Stimulated activated effector memory CD8-positive, alpha-beta T cell treated with anti-CD3 and anti-CD28 coated beads, Interleukin-12 subunit alpha, Interleukin-12 subunit beta, amount 100 ng/mL, for 72 hours (primary cell): ENCODE data around the gene SLC28A1.
"Not testable (repeated sequence)": the region's sequence is repeated elsewhere in the genome, so short reads cannot be mapped to it uniquely, and the experiment has no call there.

ENCODE experiments used
- ATAC-seq: fragments of 150-1000 bp; cut with Tn5 transposase; 2 replicates; pipeline ENCODE4 v1.10.0; 2021
- DNase-seq, 2 donors: peaks; one replicate each; pipeline ENCODE4 v3.0.0; 2021 to 2022; ENCODE audit warnings: low spot score in 2 of 2
- H3K27ac Mint-ChIP-seq: one replicate; pipeline ENCODE4 v1.8.0; 2022; ENCODE audit warnings: mild to moderate bottlenecking, mixed read lengths
- H3K36me3 Mint-ChIP-seq: one replicate; pipeline ENCODE4 v1.8.0; 2022; ENCODE audit warnings: mild to moderate bottlenecking, mixed read lengths
- H3K4me1 Mint-ChIP-seq: one replicate; pipeline ENCODE4 v1.8.0; 2022; ENCODE audit warnings: mixed read lengths
- H3K4me3 Mint-ChIP-seq: one replicate; pipeline ENCODE4 v1.8.0; 2022; ENCODE audit warnings: mild to moderate bottlenecking, mixed read lengths
- H3K9me3 Mint-ChIP-seq: one replicate; pipeline ENCODE4 v1.8.0; 2022; ENCODE audit warnings: mixed read lengths

Gene SLC28A1

GRCh38 chr15:84973492-84974460 is 89.3 kb downstream of the SLC28A1 start:
- no peaks in the 10 kb centered on the region for H3K36me3 Mint-ChIP-seq
- H3K9me3 Mint-ChIP-seq = no peaks in the 10 kb centered on the region
- H3K4me1 Mint-ChIP-seq = no peaks in the 10 kb centered on the region
- DNase-seq (no peak), ATAC-seq (no peak)
- no peak overlapping the region for H3K4me3 Mint-ChIP-seq
- no peak overlapping the region for H3K27ac Mint-ChIP-seq

GRCh38 chr15:84975871-84976351 is 91.4 kb downstream of the SLC28A1 start:
- H3K9me3 Mint-ChIP-seq = no peaks in the 10 kb centered on the region
- ATAC-seq (no peak), DNase-seq (no peak)
- H3K4me3 Mint-ChIP-seq = no peak overlapping the region
- no peak overlapping the region for H3K27ac Mint-ChIP-seq
- H3K4me1 Mint-ChIP-seq = peaks cover 7% of the 10 kb centered on the region
- H3K36me3 Mint-ChIP-seq = peaks cover 6% of the 10 kb centered on the region

DNA sequence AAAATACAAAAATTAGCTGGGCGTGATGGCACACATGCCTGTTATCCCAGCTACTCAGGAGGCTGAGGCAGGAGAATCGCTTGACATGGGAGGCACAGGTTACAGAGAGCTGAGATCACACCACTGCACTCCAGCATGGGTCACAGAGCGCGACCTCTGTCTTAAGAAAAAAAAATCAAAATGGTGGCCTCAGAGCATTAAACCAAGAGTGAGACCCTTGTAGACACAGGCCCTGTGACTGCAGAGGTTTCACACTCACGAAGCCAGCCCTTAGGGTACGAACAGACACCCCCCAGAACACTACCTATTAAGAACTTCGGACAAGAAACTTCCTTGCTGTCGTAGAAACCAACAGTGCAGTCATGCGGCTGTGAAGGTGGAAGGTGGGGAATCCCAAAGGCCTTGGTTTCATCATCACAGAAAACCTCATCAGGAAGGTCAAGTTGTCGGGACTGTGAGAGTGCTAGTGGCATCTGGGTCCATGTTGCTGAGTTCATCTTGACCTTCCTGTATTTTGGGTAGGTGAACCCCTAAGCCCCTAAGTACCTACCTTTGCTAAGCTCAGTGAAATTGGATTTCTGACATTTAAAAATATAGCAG is 92.4 kb downstream of the SLC28A1 start:
- DNase-seq (no peak), ATAC-seq (no peak)
- Mint-ChIP-seq H3K4me1 (peaks cover 7% of the 10 kb centered on the region), H3K27ac (no peak overlapping the region), H3K36me3 (peaks cover 6% of the 10 kb centered on the region), H3K9me3 (no peaks in the 10 kb centered on the region), H3K4me3 (no peak overlapping the region)

DNA sequence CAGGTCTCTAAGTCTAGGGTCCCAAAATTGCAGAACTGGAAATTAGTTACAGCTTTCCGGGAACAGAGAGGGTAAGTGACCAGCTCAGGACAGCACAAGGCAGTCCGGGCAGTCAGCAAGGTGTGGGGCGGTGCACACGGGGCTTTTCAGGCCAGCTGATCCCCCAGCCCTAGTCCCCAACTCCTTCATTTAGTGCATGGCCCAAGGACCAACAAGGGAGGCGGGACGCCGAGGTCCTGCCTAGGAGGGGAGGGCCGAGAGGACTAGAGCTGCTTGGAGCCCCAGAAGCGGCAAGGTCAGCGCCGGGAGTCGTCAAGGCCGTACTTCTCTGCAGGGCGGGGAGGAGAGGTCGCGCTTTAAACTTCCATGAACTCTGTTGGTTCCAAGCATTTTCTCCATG is 95.2 kb downstream of the SLC28A1 start:
- no peak for DNase-seq
- H3K4me3 Mint-ChIP-seq = peak overlapping the region; percentile 89
- peaks cover 6% of the 10 kb centered on the region for H3K36me3 Mint-ChIP-seq
- ATAC-seq = no peak
- H3K27ac Mint-ChIP-seq = no peak overlapping the region
- H3K9me3 Mint-ChIP-seq = no peaks in the 10 kb centered on the region
- peaks cover 15% of the 10 kb centered on the region for H3K4me1 Mint-ChIP-seq

DNA sequence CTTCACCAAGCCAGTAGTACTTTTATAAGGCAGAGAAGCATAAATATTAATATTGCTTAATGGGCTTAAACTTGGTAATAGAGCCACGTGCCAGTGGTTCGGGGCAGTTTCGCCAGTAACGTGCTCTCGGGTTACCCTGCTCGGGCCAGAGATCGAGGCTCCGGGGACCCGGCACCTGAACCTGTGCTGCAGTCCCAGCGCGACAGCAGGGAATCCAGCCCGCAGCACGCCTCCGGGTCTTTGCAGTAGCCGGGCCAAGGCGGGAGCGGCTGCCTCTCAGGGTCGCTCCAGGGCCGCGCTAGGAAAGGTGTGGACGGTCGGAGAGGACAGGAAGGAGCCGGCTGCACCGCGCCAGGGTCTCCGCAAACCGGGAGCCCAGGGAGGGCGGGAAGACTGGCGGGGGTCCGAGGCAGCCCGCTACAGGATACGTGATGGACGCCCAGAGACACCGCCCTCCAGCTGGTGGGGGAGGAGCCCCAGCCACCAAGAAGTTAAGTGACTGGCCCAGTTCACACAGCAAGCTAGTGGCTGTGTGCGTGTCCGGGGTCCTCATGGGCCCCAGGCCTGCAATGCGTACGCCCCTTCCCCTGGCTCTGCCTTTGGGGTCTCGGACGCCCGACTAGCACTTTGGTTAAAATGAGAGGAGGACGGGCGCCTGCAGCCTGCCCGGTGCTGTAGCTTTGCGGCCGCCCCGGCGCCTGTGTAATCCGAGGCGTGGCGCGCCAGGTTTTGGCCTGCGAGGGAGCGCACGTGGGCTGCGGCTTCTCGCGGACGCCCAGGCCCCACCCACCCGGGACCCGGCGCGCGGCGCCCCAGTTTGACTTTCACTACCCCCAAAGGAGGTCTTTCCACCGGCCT is 96.0 kb downstream of the SLC28A1 start:
- DNase-seq = peak; percentile 73 to 98
- H3K9me3 Mint-ChIP-seq = no peaks in the 10 kb centered on the region
- peak overlapping the region; percentile 91 for H3K27ac Mint-ChIP-seq
- H3K36me3 Mint-ChIP-seq = peaks cover 6% of the 10 kb centered on the region
- H3K4me1 Mint-ChIP-seq = peaks cover 18% of the 10 kb centered on the region
- H3K4me3 Mint-ChIP-seq = peak overlapping the region; percentile 89
- peak; percentile 84 for ATAC-seq

DNA sequence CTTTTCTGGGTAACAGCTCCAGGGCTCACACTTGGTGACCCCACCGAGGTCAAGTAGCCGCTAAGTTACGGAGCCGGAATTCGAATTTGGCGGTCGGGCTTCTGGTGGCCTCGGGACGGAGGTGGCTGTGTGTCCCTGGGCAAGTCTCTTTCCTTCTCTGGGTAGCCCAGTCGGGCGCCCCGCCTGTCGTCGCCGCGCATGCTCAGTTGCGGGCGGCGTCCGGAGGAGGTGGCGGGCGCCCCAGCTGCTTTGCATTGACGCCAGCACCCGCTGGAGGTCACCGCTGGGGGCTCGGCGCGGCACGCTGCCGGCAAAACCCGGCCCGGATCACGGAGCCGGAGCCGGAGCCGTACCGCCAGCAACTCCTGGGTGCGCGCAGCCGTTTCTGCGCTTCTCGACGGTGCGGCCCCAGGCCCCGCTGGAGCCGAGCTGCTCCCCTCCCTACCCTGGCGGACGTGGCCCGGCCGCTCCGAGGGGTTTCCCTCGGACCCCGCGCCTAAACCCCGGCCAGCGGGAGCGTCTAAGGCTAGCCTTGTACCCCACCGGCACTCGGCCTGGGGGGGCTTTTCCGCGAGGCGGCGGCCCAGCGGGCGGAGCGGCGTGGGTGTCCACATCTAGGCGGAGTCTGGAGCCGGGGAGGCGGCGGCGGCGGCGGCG is 96.7 kb downstream of the SLC28A1 start:
- no peaks in the 10 kb centered on the region for H3K9me3 Mint-ChIP-seq
- peak overlapping the region; percentile 89 for H3K4me3 Mint-ChIP-seq
- ATAC-seq (peak; percentile 88), DNase-seq (peak in 1 of 2 donors; percentile 97)
- H3K4me1 Mint-ChIP-seq = peaks cover 22% of the 10 kb centered on the region
- H3K36me3 Mint-ChIP-seq = peaks cover 6% of the 10 kb centered on the region
- peak overlapping the region; percentile 91 for H3K27ac Mint-ChIP-seq

- peaks cover 22% of the 10 kb centered on the region for H3K4me1 Mint-ChIP-seq
- peak within 1 kb of the TSS; percentile 89 for H3K4me3 Mint-ChIP-seq
- DNase-seq (no peak), ATAC-seq (peak; percentile 25)
- H3K36me3 Mint-ChIP-seq = peaks cover 6% of the 10 kb centered on the region
- peak within 1 kb of the TSS; percentile 91 for H3K27ac Mint-ChIP-seq
- no peaks in the 10 kb centered on the region for H3K9me3 Mint-ChIP-seq
Measured at GRCh38 chr15:84981711-84982300, 97.3 kb downstream of the SLC28A1 start, which contains the start of gene PDE8A. TSS of gene PDE8A (plus strand) at chr15:84981856. CDS start at chr15:84982163, 307 bp downstream.

DNA sequence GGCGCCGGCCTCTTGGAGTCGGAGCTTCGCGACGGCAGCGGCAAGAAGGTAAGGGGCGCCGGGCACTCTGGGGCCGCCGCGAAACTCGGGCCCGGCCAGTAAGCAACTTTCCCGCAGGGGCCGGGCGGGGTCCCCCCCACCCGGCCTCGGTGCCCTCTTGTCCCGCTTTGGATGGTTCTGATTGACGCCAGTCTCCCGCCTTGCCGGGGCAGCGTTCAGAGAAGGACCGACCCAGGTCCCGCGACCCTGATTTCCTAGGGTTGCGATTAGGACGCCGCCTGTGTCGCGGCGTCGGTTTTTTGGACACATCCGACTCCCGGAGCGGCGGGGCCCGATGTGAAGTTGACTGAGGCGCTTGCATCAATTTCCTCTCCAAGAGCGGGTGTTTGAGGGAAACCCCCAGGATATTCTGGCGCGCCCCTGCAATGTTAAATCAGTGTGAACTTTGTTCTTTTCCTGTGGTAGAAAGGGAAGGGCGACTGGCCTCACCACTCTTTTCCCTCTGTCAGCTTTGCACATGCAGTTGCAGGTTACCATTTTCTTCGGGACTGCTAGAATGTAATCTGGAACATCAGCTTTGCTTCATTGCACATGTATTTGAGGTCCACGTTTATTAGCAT is 97.9 kb downstream of the SLC28A1 start:
- Mint-ChIP-seq H3K36me3 (peaks cover 6% of the 10 kb centered on the region), H3K4me3 (peak overlapping the region; percentile 89), H3K9me3 (no peaks in the 10 kb centered on the region), H3K4me1 (peaks cover 22% of the 10 kb centered on the region), H3K27ac (peak overlapping the region; percentile 26)
- no peak for ATAC-seq
- peak; percentile 13 to 72 for DNase-seq

- peaks cover 27% of the 10 kb centered on the region for H3K4me1 Mint-ChIP-seq
- H3K4me3 Mint-ChIP-seq = peak overlapping the region; percentile 89
- DNase-seq (no peak), ATAC-seq (no peak)
- H3K9me3 Mint-ChIP-seq = no peaks in the 10 kb centered on the region
- peaks cover 6% of the 10 kb centered on the region for H3K36me3 Mint-ChIP-seq
- no peak overlapping the region for H3K27ac Mint-ChIP-seq
Measured at GRCh38 chr15:84983294-84983693, 98.8 kb downstream of the SLC28A1 start.

DNA sequence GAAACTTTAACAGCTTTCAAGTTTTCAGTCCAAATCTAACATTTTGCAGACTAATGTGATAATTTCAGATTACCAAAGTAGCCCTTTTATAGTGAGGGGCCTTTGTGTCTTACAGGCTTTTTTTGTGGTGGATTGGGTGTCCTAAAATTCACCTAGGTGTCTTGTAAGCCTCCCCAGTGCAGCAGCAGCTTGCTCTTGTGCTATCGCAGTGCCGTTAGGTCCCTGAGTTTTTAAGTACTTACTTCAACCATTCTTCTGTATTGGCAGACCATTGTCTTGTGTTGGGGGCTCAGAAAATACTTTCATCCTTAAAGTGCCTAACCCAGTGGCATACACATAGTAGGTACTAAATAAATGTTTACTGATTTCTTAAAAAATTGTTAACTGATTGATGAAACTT is 99.2 kb downstream of the SLC28A1 start:
- Mint-ChIP-seq H3K9me3 (no peaks in the 10 kb centered on the region), H3K27ac (no peak overlapping the region), H3K4me3 (peak overlapping the region; percentile 89), H3K36me3 (peaks cover 6% of the 10 kb centered on the region), H3K4me1 (peaks cover 31% of the 10 kb centered on the region)
- no peak for DNase-seq
- ATAC-seq = no peak

GRCh38 chr15:84985158-84985557 is 100.7 kb downstream of the SLC28A1 start:
- H3K4me3 Mint-ChIP-seq = no peak overlapping the region
- peaks cover 31% of the 10 kb centered on the region for H3K4me1 Mint-ChIP-seq
- no peaks in the 10 kb centered on the region for H3K9me3 Mint-ChIP-seq
- H3K36me3 Mint-ChIP-seq = peaks cover 6% of the 10 kb centered on the region
- ATAC-seq = no peak
- H3K27ac Mint-ChIP-seq = no peak overlapping the region
- no peak for DNase-seq

DNA sequence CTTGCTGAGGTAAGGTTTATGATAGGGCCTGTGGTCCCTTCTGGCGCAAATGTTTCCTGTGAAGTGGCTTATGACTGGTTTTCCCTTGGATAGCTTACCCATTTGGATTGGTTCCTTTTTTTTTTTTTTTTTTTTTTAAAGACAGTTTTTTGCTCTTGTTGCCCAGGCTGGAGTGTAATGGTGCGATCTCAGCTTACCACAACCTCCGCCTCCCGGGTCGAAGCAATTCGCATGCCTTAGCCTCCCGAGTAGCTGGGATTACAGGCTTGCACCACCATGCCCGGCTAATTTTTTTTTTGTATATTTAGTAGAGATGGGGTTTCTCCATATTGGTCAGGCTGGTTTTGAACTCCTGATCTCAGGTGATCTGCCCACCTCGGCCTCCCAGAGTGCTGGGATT is 102.9 kb downstream of the SLC28A1 start:
- H3K4me1 Mint-ChIP-seq = peaks cover 50% of the 10 kb centered on the region

DNA sequence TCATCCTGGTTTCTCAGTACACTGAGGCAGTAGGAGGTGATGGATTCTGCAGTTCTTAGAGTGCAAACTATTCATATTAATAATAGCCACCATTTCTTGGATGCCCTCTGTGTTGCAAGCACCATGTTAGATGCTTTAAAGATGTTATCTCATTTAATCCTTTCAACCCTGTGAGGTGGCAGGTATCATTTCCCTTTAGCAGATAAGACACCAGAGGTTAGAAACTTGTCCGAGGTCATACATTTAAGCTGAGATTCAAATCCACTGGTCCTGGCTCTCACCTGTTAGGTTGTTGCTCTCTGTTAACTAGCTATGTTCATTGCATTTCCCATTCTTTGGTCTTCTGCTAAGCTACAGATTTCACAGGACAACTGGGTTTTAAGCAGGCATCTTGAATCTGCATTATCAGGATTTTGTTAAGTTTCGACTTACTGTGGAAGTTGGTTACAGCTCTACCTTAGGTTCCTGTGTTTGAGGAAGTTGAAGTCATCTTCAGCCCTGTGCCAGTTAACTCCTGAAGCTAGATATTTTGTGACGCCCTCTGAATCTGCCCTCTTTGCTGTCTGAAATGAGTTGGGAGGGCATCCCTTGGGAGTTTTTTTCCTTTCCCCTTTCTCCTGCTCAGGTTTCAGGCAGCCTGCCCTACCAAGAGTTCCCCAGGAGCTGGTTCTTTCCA is 103.6 kb downstream of the SLC28A1 start:
- Mint-ChIP-seq H3K36me3 (no peaks in the 10 kb centered on the region), H3K27ac (peak overlapping the region; percentile 48), H3K4me1 (peaks cover 49% of the 10 kb centered on the region), H3K4me3 (peak overlapping the region; percentile 33), H3K9me3 (no peaks in the 10 kb centered on the region)
- ATAC-seq (no peak), DNase-seq (no peak)

More for the DNA sequence above, 102.9 kb downstream of the SLC28A1 start:
- DNase-seq, H3K36me3 Mint-ChIP-seq, ATAC-seq, H3K9me3 Mint-ChIP-seq, H3K27ac Mint-ChIP-seq, H3K4me3 Mint-ChIP-seq: not testable (repeated sequence)
